HG03558 (cell line): ENCODE data around the gene PLCH2.
"Not testable (repeated sequence)": the region's sequence is repeated elsewhere in the genome, so short reads cannot be mapped to it uniquely, and the experiment has no call there.

Experiments
- ATAC-seq: cut with Tn5 transposase; IDR thresholded peaks from one replicate; pipeline ENCODE4 v1.9.1; 2021; ENCODE audit warnings: moderate number of reproducible peaks; ENCODE audit not compliant: unreplicated experiment; ENCODE audit errors: extremely low read depth

The PLCH2 gene

DNA sequence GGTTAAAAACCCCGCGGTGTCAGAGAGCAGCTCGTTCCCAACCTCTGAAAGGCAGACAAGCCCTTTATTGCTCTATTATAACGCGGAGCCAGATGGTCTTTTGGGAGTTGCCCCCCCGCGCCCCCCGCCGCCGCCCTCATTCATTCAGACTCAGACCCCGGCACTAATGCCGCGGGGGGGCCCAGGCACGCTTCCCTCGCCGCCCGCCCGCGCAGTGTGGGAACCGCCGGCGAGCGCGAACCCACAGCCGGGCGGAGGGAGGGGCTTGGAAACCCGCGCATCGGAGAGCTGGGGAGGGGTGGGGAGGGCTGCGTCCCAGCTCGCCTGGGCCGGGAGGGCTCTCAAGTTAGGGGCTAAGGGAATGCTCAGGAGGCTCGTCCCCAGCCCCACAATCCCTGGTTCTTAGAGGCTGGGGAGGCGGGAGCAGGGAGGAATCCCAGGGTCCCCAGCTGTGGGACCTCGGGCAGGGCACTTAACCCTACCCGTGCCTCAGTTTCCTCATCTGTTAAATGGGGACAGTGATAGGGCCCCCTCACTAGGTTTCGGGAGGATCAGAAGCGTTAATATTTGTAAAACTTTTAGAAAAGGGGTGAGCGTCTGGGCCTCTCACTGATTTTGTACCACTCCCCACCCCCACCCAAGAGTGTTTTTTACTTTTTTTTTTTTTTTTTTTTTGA, 64.9 kb downstream of the PLCH2 start:
- no peak for ATAC-seq

DNA sequence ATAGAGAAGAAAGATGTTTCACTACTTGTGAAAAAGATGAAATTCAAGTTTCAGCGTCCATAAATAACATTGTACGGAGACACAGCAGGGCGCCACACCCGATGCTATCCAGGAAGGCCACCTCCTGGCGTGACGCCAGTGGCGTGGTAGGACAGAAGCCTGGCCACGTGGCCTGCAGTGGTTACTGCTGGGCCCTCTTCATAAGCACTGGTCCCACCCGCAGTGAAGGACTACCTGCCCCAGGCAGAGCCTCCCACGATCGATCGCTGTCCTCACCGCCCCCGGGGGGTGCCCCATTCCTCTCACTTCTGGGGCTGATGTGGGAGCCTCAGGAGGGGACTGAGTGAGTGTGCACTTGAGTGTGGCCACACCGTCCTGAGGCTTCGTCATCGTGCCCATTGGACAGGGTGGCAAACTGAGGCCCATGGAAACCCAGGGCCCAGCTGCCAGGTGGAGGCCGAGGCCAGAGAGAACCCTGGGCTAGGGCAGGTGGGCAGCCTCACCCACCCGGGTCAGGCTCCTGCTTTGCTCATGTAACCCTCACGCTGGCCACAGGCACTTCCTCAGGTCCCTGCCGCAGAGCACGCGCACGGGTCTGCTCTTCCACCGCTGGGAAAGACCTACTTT, 65.6 kb downstream of the PLCH2 start:
- no peak for ATAC-seq

GRCh38 chr1:2542246-2542915, 66.3 kb downstream of the PLCH2 start:
- ATAC-seq, result no peak

- ATAC-seq, result no peak
Measured at GRCh38 chr1:2543543-2544092, 67.5 kb downstream of the PLCH2 start.

- ATAC-seq, result no peak
Measured at GRCh38 chr1:2544093-2544874, 68.2 kb downstream of the PLCH2 start.

DNA sequence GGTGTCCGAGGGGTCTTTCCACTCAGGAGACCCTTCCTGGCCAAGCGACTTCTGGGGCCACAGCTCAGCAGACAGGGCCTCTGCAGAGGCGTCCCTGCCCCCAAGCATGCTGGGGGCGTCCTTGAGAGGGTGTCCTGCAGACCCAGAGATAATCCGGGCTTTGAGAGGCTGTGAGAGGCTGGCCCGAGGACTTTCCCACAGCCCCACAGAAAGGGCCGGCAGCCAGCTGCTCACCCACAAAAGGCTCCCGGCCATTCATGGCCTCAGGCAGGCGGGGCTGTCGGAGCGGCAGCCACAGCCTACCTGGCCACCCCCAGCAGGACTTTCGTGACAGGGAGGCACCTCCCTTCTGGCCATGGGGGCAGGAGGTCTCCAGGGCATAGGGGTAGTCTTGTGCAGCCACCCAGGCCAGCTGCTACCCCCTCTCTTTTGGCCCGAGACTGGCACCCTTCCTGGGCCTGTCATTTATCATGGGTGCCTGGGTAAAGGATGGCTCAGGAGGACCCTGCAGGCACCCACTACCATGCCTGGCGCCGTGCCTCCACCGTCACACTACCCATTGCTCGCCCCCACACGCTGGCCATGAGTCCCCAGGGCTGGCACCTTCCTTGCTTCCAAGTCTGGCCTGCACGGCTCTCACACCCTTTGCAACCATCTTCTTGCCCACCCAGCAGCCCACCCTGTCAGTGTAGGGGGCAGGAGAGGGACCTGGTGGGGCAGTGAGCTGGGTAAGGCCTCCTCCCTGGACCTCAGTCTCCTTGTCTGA, 69.0 kb downstream of the PLCH2 start:
- no peak for ATAC-seq

DNA sequence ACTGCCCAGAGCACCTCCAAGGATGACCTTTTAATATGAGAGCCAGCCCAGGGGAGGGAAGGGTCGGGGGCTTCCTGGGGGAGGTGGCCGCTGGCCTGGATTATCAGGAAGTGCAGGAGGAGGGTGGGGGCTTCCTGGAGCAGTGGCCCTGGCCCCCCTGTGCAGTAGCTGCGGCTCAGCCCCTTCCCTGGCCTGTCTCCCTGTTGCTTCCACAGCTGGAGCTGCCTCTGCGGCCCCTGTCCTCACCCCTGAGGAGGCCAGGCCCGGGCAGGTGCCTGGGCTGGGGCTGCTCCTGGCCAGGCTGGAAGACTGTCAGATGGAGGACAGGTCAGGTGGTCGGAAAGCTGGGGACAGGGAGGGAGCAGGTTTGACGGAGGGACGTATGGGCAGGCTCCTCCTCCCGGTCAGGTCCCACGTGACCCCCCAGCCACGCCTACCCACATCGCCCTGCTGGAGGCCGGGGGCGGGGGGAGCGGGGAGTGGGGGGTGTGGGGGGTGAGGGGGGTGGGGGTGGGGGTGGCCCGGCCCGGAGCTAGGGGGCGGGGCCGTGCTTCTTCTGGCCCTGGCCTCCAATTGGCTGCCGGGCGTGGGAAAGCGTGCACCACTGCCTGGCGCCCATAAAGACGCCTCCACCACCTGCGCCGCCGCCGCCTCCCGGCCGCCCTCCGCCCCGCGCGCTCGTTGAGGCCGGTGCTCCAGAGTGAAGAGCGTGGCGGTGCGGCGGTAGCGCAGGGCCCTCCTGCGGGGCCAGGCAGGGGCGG, 69.8 kb downstream of the PLCH2 start:
- no peak for ATAC-seq

- no peak for ATAC-seq
Measured at GRCh38 chr1:2546515-2547209, 70.6 kb downstream of the PLCH2 start.

- no peak for ATAC-seq
Measured at GRCh38 chr1:2547210-2548067, 71.3 kb downstream of the PLCH2 start.

GRCh38 chr1:2548068-2548589, 72.0 kb downstream of the PLCH2 start:
- no peak for ATAC-seq

DNA sequence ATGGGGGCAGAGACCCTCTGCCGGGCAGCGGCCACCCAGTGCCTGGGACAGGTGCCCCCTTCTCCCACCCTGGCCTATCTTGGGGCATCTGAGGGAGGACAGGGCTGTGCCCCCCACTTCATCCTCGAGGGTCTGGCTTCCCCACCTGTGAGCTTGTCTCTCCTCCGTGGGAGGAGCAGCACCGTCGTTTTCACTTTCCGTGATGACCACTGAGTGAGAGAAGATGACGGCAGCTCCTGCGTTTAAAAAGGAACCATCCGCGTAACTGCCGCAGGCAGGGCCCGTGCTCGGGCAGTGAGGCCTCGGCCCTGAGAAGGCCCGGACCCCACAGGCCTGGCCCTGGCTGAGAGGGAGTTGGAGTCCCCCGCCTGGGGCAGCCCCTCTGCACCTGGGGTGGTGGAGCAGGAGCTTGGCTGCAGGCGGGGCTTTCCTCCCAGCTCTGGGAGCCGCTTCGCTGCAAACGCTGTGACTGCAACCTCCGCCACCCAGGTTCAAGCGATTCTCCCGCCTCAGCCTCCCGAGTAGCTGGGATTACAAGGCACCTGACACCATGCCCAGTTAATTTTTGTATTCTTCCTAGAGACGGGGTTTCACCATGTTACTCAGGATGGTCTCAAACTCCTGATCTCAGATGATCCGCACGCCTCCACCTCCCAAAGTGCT, 73.4 kb downstream of the PLCH2 start:
- ATAC-seq, result not testable (repeated sequence)

DNA sequence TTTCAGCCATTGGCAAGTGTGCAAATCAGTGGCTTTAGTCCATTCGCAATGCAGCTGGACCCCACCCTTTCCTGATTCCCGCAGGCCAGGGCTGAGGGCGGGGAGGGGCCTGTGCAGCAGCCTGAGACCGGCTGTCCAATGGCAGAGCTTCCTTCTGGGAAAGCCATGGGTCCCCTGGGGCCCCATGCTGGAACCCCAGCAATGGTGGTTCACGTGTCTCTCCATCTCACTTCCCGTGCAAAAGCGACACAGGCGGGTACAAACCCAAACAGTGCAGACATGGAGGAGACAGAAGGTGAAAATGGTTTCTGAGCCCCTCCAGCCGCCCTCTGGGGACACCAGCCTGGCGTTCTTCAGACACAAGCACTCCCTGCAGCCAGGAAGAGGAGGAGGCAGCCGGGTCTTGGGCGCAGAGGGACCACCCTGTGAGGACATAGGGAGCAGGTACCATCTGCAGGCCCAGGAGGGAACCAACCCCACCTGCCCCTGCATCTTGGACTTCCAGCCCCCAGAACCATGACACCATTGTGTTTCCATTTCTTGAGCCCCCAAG, 74.3 kb downstream of the PLCH2 start:
- not testable (repeated sequence) for ATAC-seq

DNA sequence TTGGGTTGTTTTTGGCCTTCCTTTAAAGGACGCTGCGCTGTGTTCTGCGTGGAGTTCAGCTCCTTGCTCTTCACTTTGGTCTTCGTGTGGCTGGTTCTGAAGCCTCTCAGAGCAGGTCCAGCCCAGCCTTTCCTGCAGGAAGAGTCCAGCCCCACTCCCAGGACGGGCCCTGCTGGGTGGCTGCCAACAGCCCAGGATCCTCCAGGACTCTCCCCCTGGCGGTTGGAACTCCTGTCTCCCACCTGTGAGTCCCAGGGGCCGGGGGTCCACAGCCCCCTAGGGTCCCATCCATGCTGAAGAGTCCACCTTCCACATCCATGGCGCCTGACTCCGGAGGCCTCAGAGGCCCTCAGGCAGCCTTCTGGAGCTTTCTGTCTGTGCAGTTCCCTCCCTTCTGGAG, 75.5 kb downstream of the PLCH2 start:
- ATAC-seq, result not testable (repeated sequence)

DNA sequence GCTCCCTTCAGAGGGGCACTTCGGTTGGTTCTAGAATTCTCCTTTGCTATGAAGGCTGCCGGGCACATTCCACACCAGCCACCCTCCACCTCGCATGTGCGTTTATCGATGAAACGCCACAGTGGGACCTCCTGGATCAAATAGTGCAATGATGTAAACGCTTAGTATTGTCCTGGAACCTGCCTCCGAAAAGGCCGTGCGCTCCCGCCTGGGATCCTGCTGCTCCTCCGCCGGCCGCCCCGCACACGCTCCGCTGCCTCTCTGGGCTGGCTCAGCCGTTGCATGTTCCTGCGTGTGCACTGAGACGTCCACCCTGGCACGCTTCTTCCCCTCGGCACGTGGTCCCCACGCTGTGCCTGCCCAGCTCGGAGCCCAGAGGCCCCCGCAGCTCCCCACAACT, 76.1 kb downstream of the PLCH2 start:
- ATAC-seq, result no peak

GRCh38 chr1:2553076-2553475, 77.0 kb downstream of the PLCH2 start:
- ATAC-seq, result not testable (repeated sequence)

- no peak for ATAC-seq
Measured at GRCh38 chr1:2553871-2554620, 78.0 kb downstream of the PLCH2 start.
